HL-60 (cell line): ENCODE data around the gene LHFPL6.

Source experiments
- CTCF ChIP-seq: IDR thresholded peaks from one replicate; pipeline ENCODE4 v1.5.1; 2011; ENCODE audit warnings: low read length, control low read depth, inconsistent platforms; ENCODE audit not compliant: insufficient read depth
- GABPA ChIP-seq: IDR thresholded peaks from 2 replicates; pipeline ENCODE4 v1.6.1; 2012; ENCODE audit warnings: low read depth
- POLR2AphosphoS5 ChIP-seq: IDR thresholded peaks from 2 replicates; pipeline ENCODE4 v1.6.1; 2012; ENCODE audit warnings: low read depth
- TF ChIP-seq, protein P1 (sequence below): IDR thresholded peaks from 2 replicates; pipeline ENCODE4 v1.6.1; 2012; ENCODE audit warnings: low read depth; ENCODE audit not compliant: insufficient replicate concordance

GRCh38 chr13:39525506-39525905 lies 77.5 kb downstream of the LHFPL6 start:
- no peak for TF ChIP-seq POLR2AphosphoS5
- TF ChIP-seq CTCF: no peak
- TF ChIP-seq, protein P1, sequence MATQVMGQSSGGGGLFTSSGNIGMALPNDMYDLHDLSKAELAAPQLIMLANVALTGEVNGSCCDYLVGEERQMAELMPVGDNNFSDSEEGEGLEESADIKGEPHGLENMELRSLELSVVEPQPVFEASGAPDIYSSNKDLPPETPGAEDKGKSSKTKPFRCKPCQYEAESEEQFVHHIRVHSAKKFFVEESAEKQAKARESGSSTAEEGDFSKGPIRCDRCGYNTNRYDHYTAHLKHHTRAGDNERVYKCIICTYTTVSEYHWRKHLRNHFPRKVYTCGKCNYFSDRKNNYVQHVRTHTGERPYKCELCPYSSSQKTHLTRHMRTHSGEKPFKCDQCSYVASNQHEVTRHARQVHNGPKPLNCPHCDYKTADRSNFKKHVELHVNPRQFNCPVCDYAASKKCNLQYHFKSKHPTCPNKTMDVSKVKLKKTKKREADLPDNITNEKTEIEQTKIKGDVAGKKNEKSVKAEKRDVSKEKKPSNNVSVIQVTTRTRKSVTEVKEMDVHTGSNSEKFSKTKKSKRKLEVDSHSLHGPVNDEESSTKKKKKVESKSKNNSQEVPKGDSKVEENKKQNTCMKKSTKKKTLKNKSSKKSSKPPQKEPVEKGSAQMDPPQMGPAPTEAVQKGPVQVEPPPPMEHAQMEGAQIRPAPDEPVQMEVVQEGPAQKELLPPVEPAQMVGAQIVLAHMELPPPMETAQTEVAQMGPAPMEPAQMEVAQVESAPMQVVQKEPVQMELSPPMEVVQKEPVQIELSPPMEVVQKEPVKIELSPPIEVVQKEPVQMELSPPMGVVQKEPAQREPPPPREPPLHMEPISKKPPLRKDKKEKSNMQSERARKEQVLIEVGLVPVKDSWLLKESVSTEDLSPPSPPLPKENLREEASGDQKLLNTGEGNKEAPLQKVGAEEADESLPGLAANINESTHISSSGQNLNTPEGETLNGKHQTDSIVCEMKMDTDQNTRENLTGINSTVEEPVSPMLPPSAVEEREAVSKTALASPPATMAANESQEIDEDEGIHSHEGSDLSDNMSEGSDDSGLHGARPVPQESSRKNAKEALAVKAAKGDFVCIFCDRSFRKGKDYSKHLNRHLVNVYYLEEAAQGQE: no peak
- TF ChIP-seq GABPA: no peak
